Esophagus squamous epithelium (tissue), 4 donors: ENCODE data around the gene EVC.

Experiments used
- CTCF ChIP-seq, 6 experiments: fragments of 450-650 bp in 4 of 6; fragments of 200-600 bp in 2 of 6; sonication (generic) in 2 of 6; IDR thresholded peaks; one replicate each; pipeline ENCODE4 v1.5.1; 2016 to 2019; ENCODE audit warnings: antibody characterized with exemption in 6 of 6, mild to moderate bottlenecking in 4 of 6, moderate library complexity in 4 of 6
- POLR2A ChIP-seq, 4 donors: fragments of 450-650 bp; IDR thresholded peaks; one replicate each; pipeline ENCODE4 v1.6.1; 2017; ENCODE audit warnings: antibody characterized with exemption in 4 of 4, mild to moderate bottlenecking in 4 of 4, moderate library complexity in 3 of 4

GRCh38 chr4:5696341-5696740 lies 14.7 kb upstream of the EVC start:
- TF ChIP-seq CTCF (IDR thresholded peaks at IDR 0.05): no peak
- no peak for TF ChIP-seq POLR2A (IDR thresholded peaks at IDR 0.05)
